ENCODE data around the gene GCK. TPM values are rescaled to one million over a fixed set of nuclear protein-coding genes. Genes with fewer than 3 reads are reported as not detected.

GCK gene
- total RNA-seq, 1 experiment from 2014 or later = not detected

- intact Hi-C loops (cut with micrococcal nuclease; ENCODE audit: unreplicated experiment) = no loop called here
- no peak for DNase-seq (ENCODE audit: low spot score)
- no TSS peak for BruUV-seq (replicated peaks)
- H3K27ac ChIP-seq (ENCODE audit: low read depth, low read length, poor library complexity, severe bottlenecking) = no peak overlapping the region
- H3K4me3 ChIP-seq (ENCODE audit: low read depth, low read length, poor library complexity, severe bottlenecking) = no peak overlapping the region
- TF ChIP-seq CTCF (conservative IDR thresholded peaks at IDR 0.05; ENCODE audit: low read depth, low read length) = no peak
- TF ChIP-seq EZH2 (IDR thresholded peaks at IDR 0.05; ENCODE audit: borderline replicate concordance, low read depth, low read length, poor library complexity, severe bottlenecking) = no peak
- no peaks in the 10 kb centered on the region for H3K36me3 ChIP-seq (ENCODE audit: insufficient read depth, low read length, poor library complexity, severe bottlenecking)
- no peaks in the 10 kb centered on the region for H3K4me1 ChIP-seq (ENCODE audit: insufficient read depth, low read length, poor library complexity, severe bottlenecking)
- no peaks in the 10 kb centered on the region for H3K9me3 ChIP-seq (ENCODE audit: low read depth, low read length, poor library complexity, severe bottlenecking)
- POLR2A ChIA-PET (ENCODE audit: low non-redundant PET) = no interaction called here
- no peaks in the 10 kb centered on the region for H3K27me3 ChIP-seq (replicated peaks; ENCODE audit: insufficient read depth, low read depth, low read length, poor library complexity)
- CTCF ChIA-PET = no interaction called here
Measured at GRCh38 chr7:44147026-44147991, 41.9 kb downstream of the GCK start.

- Histone ChIP-seq H3K36me3 (ENCODE audit: insufficient read depth, low read length, poor library complexity, severe bottlenecking) (no peaks in the 10 kb centered on the region), H3K4me3 (ENCODE audit: low read depth, low read length, poor library complexity, severe bottlenecking) (no peak overlapping the region), H3K9me3 (ENCODE audit: low read depth, low read length, poor library complexity, severe bottlenecking) (no peaks in the 10 kb centered on the region), H3K27ac (ENCODE audit: low read depth, low read length, poor library complexity, severe bottlenecking) (no peak overlapping the region), H3K4me1 (ENCODE audit: insufficient read depth, low read length, poor library complexity, severe bottlenecking) (no peaks in the 10 kb centered on the region), H3K27me3 (replicated peaks; ENCODE audit: insufficient read depth, low read depth, low read length, poor library complexity) (no peaks in the 10 kb centered on the region)
- DNase-seq (ENCODE audit: low spot score) = peak; percentile 77
- BruUV-seq (replicated peaks) = no TSS peak
- ChIA-PET CTCF (no interaction called here), POLR2A (ENCODE audit: low non-redundant PET) (no interaction called here)
- no peak for TF ChIP-seq CTCF (conservative IDR thresholded peaks at IDR 0.05; ENCODE audit: low read depth, low read length)
- no peak for TF ChIP-seq EZH2 (IDR thresholded peaks at IDR 0.05; ENCODE audit: borderline replicate concordance, low read depth, low read length, poor library complexity, severe bottlenecking)
- intact Hi-C loops (cut with micrococcal nuclease; ENCODE audit: unreplicated experiment) = no loop called here
Measured at GRCh38 chr7:44145969-44146911, 43.0 kb downstream of the GCK start.

- H3K27ac ChIP-seq (ENCODE audit: low read depth, low read length, poor library complexity, severe bottlenecking) = no peak overlapping the region
- POLR2A ChIA-PET (ENCODE audit: low non-redundant PET) = no interaction called here
- no peaks in the 10 kb centered on the region for H3K9me3 ChIP-seq (ENCODE audit: low read depth, low read length, poor library complexity, severe bottlenecking)
- TF ChIP-seq CTCF (conservative IDR thresholded peaks at IDR 0.05; ENCODE audit: low read depth, low read length) = no peak
- TF ChIP-seq EZH2 (IDR thresholded peaks at IDR 0.05; ENCODE audit: borderline replicate concordance, low read depth, low read length, poor library complexity, severe bottlenecking) = no peak
- no peak overlapping the region for H3K4me3 ChIP-seq (ENCODE audit: low read depth, low read length, poor library complexity, severe bottlenecking)
- intact Hi-C loops (cut with micrococcal nuclease; ENCODE audit: unreplicated experiment) = no loop called here
- no peaks in the 10 kb centered on the region for H3K4me1 ChIP-seq (ENCODE audit: insufficient read depth, low read length, poor library complexity, severe bottlenecking)
- CTCF ChIA-PET = no interaction called here
- H3K36me3 ChIP-seq (ENCODE audit: insufficient read depth, low read length, poor library complexity, severe bottlenecking) = no peaks in the 10 kb centered on the region
- no peaks in the 10 kb centered on the region for H3K27me3 ChIP-seq (replicated peaks; ENCODE audit: insufficient read depth, low read depth, low read length, poor library complexity)
- BruUV-seq (replicated peaks) = no TSS peak
- no peak for DNase-seq (ENCODE audit: low spot score)
Measured at GRCh38 chr7:44145479-44145968, 43.7 kb downstream of the GCK start.
